GM12891 (cell line): ENCODE data around the gene CYSRT1.
"Not testable (repeated sequence)": the region's sequence is repeated elsewhere in the genome, so short reads cannot be mapped to it uniquely, and the experiment has no call there.

Experiments
- DNase-seq: peaks from one replicate; pipeline ENCODE4 v3.0.0; 2011; ENCODE audit warnings: low spot score; ENCODE audit not compliant: insufficient read length
- FAIRE-seq: peaks from 2 replicates; lab custom pipeline; 2011; peaks lifted over from hg19 to GRCh38; lab: Jason Lieb, UNC
- PAX5 ChIP-seq: IDR thresholded peaks from 2 replicates; pipeline ENCODE4 v1.6.1; 2011; ENCODE audit warnings: low read length, moderate library complexity, mild to moderate bottlenecking; ENCODE audit not compliant: insufficient read depth, severe bottlenecking
- POLR2A ChIP-seq: IDR thresholded peaks from 2 replicates; pipeline ENCODE4 v1.6.1; 2011; ENCODE audit warnings: low read depth, low read length, control low read depth
- POLR2AphosphoS5 ChIP-seq: IDR thresholded peaks from 2 replicates; pipeline ENCODE4 v1.6.1; 2011; ENCODE audit warnings: low read depth, low read length, control low read depth
- POU2F2 ChIP-seq: IDR thresholded peaks from 2 replicates; pipeline ENCODE4 v1.6.1; 2011; ENCODE audit warnings: low read depth, mild to moderate bottlenecking, control low read depth, low read length, moderate library complexity
- SPI1 ChIP-seq: IDR thresholded peaks from 2 replicates; pipeline ENCODE4 v1.6.1; 2011; ENCODE audit warnings: low read depth, low read length, control low read depth
- TAF1 ChIP-seq: IDR thresholded peaks from 2 replicates; pipeline ENCODE4 v1.6.1; 2011; ENCODE audit warnings: low read depth, low read length, control low read depth

The CYSRT1 gene

DNA sequence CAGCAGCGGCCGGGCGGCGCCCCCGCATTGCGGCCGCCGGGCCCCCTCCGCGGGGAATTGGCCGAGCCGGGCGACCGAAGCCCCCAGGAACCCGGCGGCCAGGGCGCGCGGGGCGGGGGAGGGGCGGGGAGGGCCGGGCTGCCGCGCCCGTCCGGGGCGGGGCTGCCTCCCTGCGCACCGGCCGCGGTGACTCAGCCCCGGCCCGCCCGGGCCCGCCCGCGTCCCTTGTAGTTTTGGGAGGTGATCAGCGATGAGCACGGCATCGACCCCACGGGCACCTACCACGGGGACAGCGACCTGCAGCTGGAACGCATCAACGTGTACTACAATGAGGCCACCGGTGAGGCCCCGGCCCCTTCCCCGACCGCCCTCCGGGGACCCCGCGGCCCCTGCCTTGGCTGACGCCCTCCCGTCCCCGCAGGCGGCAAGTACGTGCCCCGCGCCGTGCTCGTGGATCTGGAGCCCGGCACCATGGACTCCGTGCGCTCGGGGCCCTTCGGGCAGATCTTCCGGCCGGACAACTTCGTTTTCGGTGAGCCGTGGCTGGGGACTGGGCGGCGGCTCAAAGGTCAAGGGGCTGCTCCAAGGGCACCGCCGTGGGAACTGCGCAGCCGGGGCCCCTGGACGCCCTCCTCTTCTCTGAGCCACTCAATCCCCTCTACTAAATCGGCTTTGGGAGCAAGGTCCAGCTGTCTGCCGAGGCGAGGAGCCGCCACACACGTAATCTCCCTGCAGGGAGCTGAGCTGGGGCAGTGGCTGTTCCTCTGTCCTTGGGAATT, 16.7 kb downstream of the CYSRT1 start:
- TF ChIP-seq POLR2AphosphoS5 (no peak), POLR2A (no peak), SPI1 (no peak), PAX5 (no peak), TAF1 (no peak), POU2F2 (no peak)

DNA sequence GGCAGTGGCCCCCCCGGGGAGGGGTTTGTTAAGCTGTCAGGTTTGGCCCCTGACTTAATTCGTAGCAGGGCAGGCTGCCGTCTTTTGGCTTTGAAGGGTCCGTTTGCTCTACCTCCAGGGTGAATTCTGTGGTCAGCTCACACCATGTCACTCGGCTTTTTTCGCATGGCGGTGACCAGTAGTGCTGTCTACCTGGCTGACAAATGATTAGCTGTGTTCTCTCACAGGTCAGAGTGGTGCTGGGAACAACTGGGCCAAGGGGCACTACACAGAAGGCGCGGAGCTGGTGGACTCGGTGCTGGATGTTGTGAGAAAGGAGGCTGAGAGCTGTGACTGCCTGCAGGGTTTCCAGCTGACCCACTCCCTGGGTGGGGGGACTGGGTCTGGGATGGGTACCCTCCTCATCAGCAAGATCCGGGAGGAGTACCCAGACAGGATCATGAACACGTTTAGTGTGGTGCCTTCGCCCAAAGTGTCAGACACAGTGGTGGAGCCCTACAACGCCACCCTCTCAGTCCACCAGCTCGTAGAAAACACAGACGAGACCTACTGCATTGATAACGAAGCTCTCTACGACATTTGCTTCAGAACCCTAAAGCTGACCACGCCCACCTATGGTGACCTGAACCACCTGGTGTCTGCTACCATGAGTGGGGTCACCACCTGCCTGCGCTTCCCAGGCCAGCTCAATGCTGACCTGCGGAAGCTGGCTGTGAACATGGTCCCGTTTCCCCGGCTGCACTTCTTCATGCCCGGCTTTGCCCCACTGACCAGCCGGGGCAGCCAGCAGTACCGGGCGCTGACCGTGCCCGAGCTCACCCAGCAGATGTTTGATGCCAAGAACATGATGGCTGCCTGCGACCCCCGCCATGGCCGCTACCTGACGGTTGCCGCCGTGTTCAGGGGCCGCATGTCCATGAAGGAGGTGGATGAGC, 17.6 kb downstream of the CYSRT1 start:
- DNase-seq (no peak), FAIRE-seq (no peak)
- TF ChIP-seq SPI1 (no peak), POLR2A (no peak), TAF1 (no peak), POLR2AphosphoS5 (no peak; the same call in 1 of the 2 replicates), PAX5 (no peak), POU2F2 (no peak)

More for the DNA sequence above, 16.7 kb downstream of the CYSRT1 start:
- peak; percentile 33 for FAIRE-seq
- DNase-seq, result peak; percentile 65

DNA sequence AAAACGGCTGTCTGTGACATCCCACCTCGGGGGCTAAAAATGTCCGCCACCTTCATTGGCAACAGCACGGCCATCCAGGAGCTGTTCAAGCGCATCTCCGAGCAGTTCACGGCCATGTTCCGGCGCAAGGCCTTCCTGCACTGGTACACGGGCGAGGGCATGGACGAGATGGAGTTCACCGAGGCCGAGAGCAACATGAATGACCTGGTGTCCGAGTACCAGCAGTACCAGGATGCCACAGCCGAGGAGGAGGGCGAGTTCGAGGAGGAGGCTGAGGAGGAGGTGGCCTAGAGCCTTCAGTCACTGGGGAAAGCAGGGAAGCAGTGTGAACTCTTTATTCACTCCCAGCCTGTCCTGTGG, 18.3 kb downstream of the CYSRT1 start:
- DNase-seq, FAIRE-seq: not testable (repeated sequence)
- 0 out of 2 replicates have a peak, but pooled peaks have one; percentile 27 for TF ChIP-seq POU2F2

DNA sequence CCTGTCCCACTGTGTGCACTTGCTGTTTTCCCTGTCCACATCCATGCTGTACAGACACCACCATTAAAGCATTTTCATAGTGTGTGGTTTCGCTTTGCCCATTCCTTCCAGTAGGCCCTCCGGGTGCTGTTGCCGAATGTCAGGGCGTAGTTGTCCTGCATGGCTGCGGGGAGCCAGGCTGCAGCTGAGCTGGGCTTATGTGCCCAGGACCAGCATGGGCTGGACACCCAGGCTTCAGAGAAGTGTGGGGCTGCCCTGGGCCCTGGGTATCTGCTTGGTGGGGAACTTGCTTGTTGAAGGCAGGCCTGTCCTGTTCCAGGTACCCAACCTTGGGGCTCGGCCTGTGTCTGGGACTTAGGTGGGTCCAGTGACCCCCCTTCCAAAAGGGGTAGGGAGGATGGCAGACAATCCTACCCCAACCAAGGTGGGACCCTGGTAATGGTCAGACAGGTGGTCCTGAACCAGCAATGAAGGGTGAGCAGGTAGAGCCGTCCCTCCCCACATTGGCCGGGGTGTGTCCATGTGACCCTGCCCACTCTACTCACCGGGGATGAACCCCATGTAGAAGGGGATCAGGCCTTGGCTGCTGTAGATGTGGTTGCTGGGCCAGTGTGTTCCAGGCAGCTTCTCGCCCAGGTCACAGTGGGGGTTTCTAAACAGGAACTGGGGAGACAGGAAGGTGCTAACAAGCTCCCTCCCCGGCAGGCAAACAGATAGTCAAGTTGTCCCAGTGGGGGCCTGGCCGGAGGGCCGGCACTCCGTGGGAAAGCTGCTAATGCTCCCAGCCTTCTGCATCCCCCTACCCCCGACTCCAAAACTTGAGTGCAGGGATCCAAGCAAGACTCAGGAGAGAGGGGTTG, 18.9 kb downstream of the CYSRT1 start:
- DNase-seq, result no peak
- FAIRE-seq, result peak; percentile 13

DNA sequence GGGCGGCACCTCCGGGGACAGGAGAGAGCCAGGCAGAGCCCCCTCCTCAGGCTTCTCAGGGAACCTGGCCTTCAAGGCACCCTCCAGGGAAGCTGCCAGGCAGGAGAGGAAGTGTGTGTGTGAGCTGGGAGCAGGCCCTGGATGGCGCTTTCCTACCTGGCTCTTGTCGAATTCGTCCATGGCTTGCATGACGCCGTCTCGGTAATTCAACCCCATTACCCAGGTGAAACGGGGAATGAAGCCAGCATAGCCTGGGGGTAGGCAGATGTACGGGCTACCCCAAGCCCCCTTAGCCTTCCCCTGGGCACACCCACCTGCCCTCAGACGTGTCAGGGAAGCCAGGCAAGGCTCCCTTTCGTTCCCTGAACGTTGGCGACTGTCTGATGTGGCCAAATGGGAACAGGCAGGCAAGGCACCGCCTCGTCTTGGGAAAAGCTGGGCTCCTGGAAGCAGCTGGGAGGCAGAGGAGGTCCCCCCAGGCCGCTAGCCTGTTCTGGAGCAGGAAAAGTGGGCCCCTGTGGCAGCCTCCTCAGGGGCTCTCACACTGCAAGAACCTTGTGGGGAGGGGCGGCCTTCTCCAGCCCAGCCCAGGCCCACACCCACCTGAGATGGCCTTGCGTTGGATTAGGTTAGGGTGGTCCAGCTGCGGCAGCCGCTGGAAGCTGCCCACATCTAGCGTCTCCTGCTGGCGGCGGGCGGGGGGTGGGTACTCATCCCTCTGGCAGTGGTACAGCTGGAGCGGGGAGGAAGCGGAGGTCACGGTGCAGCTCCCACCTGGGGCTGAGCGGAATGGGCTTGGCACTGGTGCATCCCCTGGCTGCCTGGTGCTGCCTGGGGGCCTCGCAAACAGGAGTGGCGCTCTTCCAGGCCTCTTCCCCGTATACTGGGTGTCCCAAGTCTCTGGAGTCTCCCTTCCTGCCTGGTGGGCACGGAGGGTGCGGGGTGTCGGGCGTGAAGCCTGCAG, 19.8 kb downstream of the CYSRT1 start:
- peak; percentile 61 for FAIRE-seq
- TF ChIP-seq POLR2AphosphoS5 (peak; percentile 26), POLR2A (peak; percentile 76; the same call in 1 of the 2 replicates), SPI1 (no peak)
- no peak for DNase-seq

More for the DNA sequence above, 18.9 kb downstream of the CYSRT1 start:
- TF ChIP-seq POLR2A (peak; percentile 84), POLR2AphosphoS5 (peak; percentile 71; the same call in 1 of the 2 replicates), PAX5 (no peak), SPI1 (peak; percentile 20; the same call in 1 of the 2 replicates), TAF1 (no peak), POU2F2 (peak; percentile 27; the same call in 1 of the 2 replicates)

DNA sequence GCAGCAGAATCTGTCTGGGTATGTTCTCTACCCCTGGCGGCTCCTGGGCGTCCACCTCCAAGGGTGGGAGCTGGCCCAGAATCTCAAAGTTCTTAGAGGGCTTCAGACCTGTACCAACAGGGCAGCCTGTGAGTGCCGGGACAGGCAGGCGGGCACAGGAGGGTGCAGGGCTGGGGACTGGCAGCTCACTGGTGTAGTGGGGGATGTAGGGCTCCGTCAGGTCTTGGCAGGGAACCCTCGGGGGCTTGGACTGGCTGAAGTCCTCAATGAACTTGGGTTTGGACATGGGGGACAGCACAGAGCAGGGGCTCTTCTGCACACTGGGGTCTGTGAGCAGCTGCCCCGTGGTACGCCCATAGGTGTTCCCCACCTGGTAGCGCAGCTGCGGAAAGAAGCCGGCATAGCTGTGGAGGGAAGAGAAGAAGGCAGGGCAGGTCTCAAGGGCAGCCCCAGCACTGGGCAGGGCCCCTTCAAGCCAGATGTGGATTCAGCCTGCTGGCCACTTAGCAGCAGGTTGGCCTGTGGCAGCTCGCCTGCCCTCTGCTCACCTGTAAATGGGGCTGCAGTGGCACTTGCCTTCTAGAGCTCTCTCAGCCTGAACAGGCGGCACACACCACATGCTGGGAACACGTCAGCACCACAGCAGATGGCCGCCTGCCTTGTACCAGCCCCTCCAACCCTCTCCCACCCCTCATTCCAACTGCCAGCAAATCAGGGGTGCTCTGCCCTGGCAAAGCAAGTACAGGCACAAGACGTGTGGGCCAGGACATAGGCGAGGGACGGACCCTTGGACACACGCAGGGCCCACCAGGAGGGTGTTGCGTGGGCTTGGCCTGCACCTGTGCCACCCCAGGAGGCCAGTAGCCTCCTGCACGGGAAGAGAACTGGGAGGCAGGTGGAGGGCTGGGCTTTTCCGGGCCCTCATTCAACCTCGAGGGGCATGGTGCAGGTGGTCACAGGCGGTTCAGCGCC, 20.8 kb downstream of the CYSRT1 start:
- DNase-seq (no peak), FAIRE-seq (no peak)
- TF ChIP-seq TAF1 (no peak), POLR2A (no peak), SPI1 (no peak), POLR2AphosphoS5 (no peak), POU2F2 (no peak), PAX5 (no peak)

DNA sequence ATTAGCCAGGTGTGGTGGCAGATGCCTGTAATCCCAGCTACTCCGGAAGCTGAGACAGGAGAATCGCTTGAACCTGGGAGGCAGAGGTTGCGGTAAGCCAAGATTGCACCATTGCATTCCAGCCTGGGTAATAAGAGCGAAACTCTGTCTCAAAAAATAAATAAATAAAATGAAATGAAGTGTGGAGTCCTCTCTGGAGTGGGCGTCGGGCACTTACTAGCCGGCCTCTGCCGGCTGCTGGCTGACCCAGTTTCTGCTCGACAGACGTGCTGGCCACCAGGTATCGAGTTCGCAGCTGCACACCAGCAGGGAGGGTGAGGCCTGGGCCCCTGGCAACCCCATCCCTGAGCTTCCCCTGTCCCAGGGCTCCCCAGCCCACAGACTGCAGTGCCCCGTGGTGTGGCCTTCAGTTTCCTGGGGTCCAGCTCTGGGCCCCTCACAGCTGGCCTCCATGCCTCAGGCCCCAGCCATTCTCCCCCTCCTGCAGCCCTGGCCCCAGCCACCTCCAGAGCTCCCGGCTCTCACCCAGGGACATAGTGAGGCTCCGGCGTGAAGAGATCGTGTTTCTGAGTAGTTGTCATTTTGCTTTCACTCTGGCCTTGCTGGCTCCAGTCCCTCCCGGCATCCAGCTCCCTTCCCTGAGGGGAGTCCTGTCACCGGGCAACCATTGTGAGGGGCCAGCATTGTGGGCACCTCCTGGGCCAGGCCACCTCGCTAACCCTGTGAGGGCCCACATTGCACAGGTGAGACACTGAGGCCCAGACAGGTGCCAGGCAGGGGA, 22.4 kb downstream of the CYSRT1 start:
- no peak for TF ChIP-seq POLR2A
- FAIRE-seq (no peak), DNase-seq (no peak)

DNA sequence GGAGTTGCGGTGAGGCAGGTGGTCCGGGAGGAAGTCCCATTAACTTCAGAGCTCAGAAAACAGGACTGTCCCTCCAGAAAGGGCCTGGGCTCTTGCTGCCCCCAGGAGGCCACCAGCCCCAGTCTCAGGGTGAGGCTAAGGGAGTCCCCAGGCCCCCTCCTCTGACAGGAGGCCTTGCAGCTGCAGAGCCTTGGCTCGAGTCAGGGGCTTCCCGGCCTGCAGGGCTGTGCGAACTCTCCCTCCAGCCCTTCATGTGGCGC, 22.9 kb downstream of the CYSRT1 start:
- FAIRE-seq (no peak), DNase-seq (no peak)
- TF ChIP-seq POU2F2, result no peak
- no peak for TF ChIP-seq SPI1
